ENCODE measurements around the gene IFNB1. TPM values are rescaled to one million over a fixed set of nuclear protein-coding genes. Genes with fewer than 3 reads are reported as not detected.

The IFNB1 gene
- total and polyA plus RNA-seq, 2 of the 4 experiments (the other 2 are of a cell fraction): not detected

- no peak overlapping the region for H3K23ac ChIP-seq (ENCODE audit: low read depth, low read length)
- CTCF ChIA-PET: no interaction called here
- H3K14ac ChIP-seq (replicated peaks; ENCODE audit: low read depth, low read length): no peak overlapping the region
- H4K91ac ChIP-seq (ENCODE audit: insufficient read depth, low read depth, low read length): no peak overlapping the region
- no peaks in the 10 kb centered on the region for H3K4me1 ChIP-seq (ENCODE audit: control insufficient read depth, insufficient read depth, low read length)
- no peaks in the 10 kb centered on the region for H3K9me1 ChIP-seq (ENCODE audit: insufficient read depth, low read length)
- ATAC-seq (ENCODE audit: low read depth) (no peak), DNase-seq (no peak)
- no CpG with 5 or more reads among the region's 1 CpG for WGBS, 2 experiments (ENCODE audit: extremely low coverage in 2 of 2, insufficient read length in 1 of 2)
- TF ChIP-seq CTCF (conservative IDR thresholded peaks at IDR 0.05; ENCODE audit: low read depth, low read length) (no peak), MAFK (IDR thresholded peaks at IDR 0.05; ENCODE audit: low read depth, low read length) (no peak), MAZ (IDR thresholded peaks at IDR 0.05; ENCODE audit: borderline replicate concordance, low read depth, low read length) (no peak), USF2 (IDR thresholded peaks at IDR 0.05; ENCODE audit: low read depth, low read length) (no peak)
- H3K9ac ChIP-seq (ENCODE audit: low read depth, low read length): no peak overlapping the region
- H2BK120ac ChIP-seq (ENCODE audit: low read depth, low read length): no peak overlapping the region
- H4K5ac ChIP-seq (ENCODE audit: low read depth, low read length): no peak overlapping the region
- H2AK5ac ChIP-seq (ENCODE audit: low read depth, low read length): no peak overlapping the region
- POLR2A ChIA-PET (ENCODE audit: unreplicated experiment): no interaction called here
- no peak overlapping the region for H2BK15ac ChIP-seq (ENCODE audit: low read depth, low read length)
- H4K20me1 ChIP-seq (ENCODE audit: insufficient read depth, low read length): no peaks in the 10 kb centered on the region
- H3K27ac ChIP-seq (ENCODE audit: insufficient read depth, low read length): no peak overlapping the region
- no peak overlapping the region for H4K8ac ChIP-seq (ENCODE audit: low read depth in 2 of 2, low read length in 2 of 2)
- no peak overlapping the region for H2BK5ac ChIP-seq (ENCODE audit: low read depth, low read length, poor library complexity, severe bottlenecking)
- BruUV-seq (replicated peaks): no TSS peak
- no peak overlapping the region for H2AK9ac ChIP-seq (replicated peaks; ENCODE audit: low read depth, low read length, poor library complexity)
- no peak overlapping the region for H2BK20ac ChIP-seq (ENCODE audit: low read depth, low read length)
- H3K18ac ChIP-seq (ENCODE audit: low read depth, low read length): no peak overlapping the region
- H3K56ac ChIP-seq (ENCODE audit: extremely low read depth, insufficient read depth, low read length): no peak overlapping the region
- H3K4ac ChIP-seq (ENCODE audit: low read depth, low read length): no peak overlapping the region
- dilution Hi-C loops (cut with HindIII; ENCODE audit: low sequenced_read_pairs, unreplicated experiment): no loop called here
- H3K9me3 ChIP-seq (ENCODE audit: control insufficient read depth, insufficient read depth, low read length): no peaks in the 10 kb centered on the region
- no peaks in the 10 kb centered on the region for H3K36me3 ChIP-seq (ENCODE audit: control insufficient read depth, insufficient read depth, low read length)
- intact Hi-C loops (cut with micrococcal nuclease): no loop called here
- H3K4me3 ChIP-seq (ENCODE audit: insufficient read depth, low read depth, low read length): no peak overlapping the region
- H3K27me3 ChIP-seq (ENCODE audit: control insufficient read depth, insufficient read depth, low read length): no peaks in the 10 kb centered on the region; the same call in 1 of the 2 replicates
- in situ Hi-C loops (cut with MboI; ENCODE audit: low sequenced_read_pairs): no loop called here
- H2AFZ ChIP-seq (replicated peaks; ENCODE audit: low read length, poor library complexity): no peak overlapping the region
- H3K4me2 ChIP-seq (ENCODE audit: low read depth, low read length): no peak overlapping the region
- no peaks in the 10 kb centered on the region for H3K79me1 ChIP-seq (ENCODE audit: low read depth in 1 of 2, low read length in 2 of 2)
Measured at GRCh38 chr9:21080793-21081192, 3.1 kb upstream of the IFNB1 start.

All from IMR-90 (cell line).